ENCODE measurements around the gene PCAT6. TPM values are rescaled to one million over a fixed set of nuclear protein-coding genes. Genes with fewer than 3 reads are reported as not detected.
"Not testable (repeated sequence)": the region's sequence is repeated elsewhere in the genome, so short reads cannot be mapped to it uniquely, and the experiment has no call there.

Gene PCAT6
- polyA plus RNA-seq, result 1 to 10 TPM; 1.3 to 1.8 (median 1.8) TPM

DNA sequence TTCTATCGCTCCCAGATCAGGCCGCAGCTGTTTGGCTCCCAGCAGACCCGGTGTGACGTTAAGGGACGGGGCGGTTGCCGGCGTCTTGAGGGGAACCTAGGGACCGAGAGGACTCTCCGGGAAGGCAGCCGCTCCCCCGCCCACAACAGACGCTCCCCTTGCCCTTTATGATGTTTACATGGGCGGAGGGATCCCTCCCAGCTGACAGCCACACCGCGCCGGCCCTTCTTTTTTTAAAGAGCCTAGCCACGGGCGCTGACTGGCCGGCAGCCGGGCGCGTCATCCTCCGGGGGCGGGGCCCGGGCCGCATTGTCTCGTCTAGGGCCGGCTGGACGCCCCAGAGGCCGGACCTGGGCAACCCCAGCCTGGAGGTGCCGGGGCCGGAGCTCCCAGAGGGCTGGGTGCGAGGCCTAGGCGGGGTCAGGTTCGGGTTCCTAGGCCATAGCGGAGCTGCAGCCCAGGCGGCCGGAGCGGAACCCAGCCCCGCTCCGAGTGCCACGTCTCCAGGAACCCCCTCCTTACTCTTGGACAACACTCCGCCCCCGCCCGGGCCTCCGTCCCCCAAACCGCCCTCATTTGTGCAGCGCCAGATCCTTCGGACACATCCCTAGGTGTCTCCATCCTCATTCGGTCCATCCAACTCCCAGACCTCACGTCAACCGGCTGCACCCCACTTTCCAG is at the start of gene PCAT6:
Gene PCAT6 (plus strand): TSS at position 340 of the 681 bp plus-strand sequence.
- H3K27ac ChIP-seq (ENCODE audit: low read depth, low read length), result no peak within 1 kb of the TSS
- 0% methylated on average over 52 to 53 of the region's 53 CpGs for WGBS, 3 donors

DNA sequence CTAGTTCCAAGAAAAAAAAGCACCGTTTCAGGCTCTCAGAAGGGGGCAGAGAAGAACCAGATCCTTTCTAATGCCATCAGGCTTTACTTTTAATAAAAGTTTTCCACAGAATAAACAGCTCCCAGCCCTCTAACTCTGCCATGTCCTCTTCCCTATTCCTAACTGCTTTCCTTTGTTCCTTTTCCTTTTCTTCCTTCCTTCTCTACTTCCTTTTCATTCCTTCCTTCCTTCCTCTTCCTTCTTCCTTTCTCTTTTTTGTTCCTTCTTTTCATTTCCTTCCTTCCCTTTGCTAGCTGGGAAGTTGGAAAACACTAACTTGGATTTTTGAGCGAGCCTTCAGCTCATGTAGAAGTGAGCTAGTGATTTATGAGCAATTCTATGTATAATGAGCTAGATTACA is 48.7 kb upstream of the PCAT6 start:
- 58 to 68% (median 63%) methylated on average over 2 of the region's 2 CpGs for WGBS, 3 donors
- no peak overlapping the region for H3K27ac ChIP-seq (ENCODE audit: low read depth, low read length)

DNA sequence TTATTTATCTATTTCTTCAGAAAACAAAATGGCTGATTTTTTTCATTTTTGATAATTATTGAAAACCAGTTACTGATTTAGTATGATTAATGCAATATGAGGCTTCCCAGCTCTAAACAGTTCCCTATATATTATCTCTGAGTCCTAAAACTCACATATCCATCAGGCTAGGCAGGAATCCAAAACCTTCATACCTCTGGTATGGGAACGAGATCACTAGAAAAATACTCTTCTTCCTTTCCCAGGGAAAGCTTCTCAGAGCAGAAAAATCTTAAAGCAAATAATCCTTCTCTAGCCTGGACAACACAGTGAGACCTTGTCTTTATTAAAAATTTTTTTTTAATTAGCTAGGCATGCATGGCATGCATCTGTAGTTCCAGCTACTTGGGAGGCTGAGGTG is 45.0 kb upstream of the PCAT6 start:
- H3K27ac ChIP-seq (ENCODE audit: low read depth, low read length), result no peak overlapping the region
- WGBS, 3 donors, result 85 to 95% (median 90%) methylated on average over 1 of the region's 1 CpG

DNA sequence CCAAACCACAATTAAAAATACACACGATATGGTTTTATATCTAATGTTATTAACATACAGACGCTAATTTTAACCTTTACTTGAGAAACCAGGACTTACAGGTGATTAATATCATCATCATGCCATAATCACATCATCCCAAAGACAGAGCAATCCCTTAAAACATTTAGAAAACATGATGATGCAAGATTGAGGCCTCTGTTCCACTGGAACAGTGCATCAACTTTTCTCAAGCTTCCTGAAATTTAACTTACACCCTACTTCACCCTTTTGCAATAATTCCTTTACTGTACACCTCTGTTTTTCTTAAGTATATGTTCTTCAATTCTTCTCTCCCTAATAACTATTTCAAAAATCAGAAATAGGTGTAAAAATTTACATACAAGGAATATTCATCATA is 40.6 kb upstream of the PCAT6 start:
- 85 to 93% (median 92%) methylated on average over 2 of the region's 2 CpGs for WGBS, 3 donors
- H3K27ac ChIP-seq (ENCODE audit: low read depth, low read length), result no peak overlapping the region

DNA sequence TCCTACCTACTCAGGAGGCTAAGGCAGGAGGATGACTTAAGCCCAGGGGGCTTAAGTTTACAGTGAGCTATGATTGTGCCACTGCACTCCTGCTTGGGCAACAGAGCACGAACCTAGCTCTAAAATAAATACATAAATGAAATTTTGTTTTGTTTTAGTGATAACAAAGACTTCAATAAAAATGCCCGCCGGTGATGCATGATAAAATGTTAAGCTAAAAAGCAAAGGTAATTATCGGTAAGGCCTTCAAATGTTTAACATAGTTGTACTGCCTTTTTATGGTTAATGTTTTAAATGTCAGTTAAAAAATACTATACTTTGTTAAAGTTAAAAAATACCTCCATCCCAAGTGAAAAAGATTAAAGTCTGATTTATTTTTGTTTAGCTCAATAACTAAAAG is 29.6 kb upstream of the PCAT6 start:
- no peak overlapping the region for H3K27ac ChIP-seq (ENCODE audit: low read depth, low read length)
- WGBS, 3 donors, result 34 to 84% (median 74%) methylated on average over 4 of the region's 4 CpGs

DNA sequence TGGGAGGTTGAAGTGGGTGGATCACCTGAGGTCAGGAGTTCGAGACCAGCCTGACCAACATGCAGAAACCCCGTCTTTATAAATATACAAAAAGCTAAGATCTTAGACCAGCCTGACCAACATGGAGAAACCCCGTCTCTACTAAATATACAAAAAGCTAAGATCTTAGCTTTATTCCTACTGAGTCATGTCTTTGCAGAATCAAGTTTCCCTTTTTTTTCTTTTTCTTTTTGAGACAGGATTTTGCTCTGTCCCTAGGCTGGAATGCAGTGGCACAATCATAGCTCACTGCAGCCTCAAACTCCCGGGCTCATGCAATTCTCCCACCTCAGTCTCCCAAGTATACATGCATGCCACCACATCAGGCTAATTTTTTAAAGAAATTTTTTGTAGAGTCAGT is 23.9 kb upstream of the PCAT6 start:
- WGBS, 3 donors, result 80 to 84% (median 83%) methylated on average over 4 of the region's 4 CpGs
- no peak overlapping the region for H3K27ac ChIP-seq (ENCODE audit: low read depth, low read length)

DNA sequence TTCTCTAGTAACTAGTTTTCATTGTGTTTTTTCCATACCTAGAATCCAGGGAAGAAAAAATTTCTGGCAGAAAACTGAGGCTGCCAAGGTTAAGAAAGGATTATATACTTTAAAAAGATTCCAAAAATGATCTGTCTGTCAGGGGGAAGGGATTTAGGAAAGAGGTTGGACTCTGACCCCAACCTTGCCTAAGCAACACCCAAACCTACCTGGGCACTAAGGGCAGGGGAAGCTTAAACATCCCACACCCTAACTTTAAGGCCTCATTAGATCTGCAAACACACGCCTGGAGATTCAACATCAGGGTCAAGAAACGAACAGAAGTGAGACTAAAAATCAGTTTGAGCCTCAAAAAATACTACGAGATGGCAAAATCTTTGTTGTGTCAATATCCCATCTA is 22.0 kb upstream of the PCAT6 start:
- 58 to 86% (median 77%) methylated on average over 3 of the region's 3 CpGs for WGBS, 3 donors
- no peak overlapping the region for H3K27ac ChIP-seq (ENCODE audit: low read depth, low read length)

DNA sequence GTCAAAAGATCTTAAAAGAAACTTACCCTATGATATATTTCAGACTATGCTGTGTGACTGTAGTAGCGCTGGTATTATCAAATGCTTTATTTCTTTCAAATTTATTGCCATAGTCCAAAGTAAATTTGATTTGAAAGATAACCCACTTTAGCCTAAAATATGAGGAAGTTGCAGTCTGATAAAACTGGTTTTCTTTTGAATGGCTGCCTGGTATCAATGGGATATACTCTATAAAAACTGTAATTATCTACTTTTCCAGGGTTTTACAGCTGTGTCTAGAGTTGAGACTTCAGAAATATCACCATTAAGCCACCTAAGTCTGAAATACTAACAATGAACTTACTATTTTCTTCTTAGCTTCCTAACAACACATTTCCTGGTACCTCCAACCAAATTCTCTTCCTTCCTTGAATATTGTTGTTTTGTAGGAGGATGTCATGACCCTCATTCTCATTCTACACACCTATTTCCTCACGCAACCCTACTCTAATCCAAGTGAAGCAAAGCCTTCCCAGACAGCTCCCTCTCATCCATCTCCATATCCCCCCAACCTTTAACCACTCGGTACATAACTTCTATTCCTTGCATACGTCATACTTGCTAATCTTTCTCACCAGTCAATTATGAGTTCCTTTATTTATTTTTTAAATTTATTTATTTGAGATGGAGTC is 19.5 kb upstream of the PCAT6 start:
- H3K27ac ChIP-seq (ENCODE audit: low read depth, low read length), result no peak overlapping the region
- 68 to 76% (median 75%) methylated on average over 4 of the region's 4 CpGs for WGBS, 3 donors

DNA sequence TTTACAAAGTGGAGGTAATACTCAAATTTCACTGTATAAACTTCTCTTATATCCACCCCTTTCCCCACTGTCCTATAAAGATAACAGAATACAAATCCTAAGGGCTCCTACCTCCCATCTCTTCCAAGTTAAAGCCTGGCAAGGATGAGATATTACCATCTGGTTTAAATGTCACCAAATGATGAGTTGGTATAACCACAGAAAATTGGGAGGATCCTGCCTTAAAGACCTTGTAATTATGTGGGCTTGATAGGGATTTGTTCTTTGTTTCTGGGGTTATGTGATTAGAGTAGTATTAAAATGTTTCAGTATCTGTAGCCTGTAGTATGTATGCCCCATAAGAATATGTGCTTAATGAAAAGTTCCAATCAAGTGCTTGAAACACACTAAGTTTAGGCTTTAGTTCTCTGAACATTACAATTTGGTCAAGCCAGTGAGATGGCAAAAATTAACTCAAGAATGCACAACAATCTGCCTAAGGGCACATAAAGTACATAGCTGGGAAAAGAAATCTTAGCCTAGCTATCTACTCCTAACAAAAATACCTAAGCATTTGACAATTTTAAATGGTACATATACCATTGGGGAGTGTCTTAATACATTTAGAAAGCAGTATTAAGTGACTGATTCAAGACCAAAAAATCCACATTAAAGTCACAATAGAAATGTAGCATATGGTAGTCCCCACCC is 16.6 kb upstream of the PCAT6 start:
- no peak overlapping the region for H3K27ac ChIP-seq (ENCODE audit: low read depth, low read length)

DNA sequence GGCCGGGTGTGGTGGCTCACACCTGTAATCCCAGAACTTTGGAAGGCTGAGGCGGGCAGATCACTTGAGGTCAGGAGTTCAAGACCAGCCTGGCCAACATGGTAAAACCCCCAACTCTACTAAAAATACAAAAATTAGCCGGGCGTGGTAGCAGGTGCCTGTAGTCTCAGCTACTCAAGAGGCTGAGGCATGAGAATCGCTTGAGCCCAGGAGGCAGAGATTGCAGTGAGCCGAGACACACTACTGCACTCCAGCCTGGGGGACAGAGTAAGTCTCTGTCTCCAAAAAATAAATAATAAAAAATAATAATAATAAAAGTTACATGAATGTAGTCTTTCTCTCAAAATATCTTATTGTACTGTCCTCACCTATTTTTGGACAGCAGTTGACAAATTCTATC is 15.8 kb upstream of the PCAT6 start:
- H3K27ac ChIP-seq (ENCODE audit: low read depth, low read length), result not testable (repeated sequence)
- WGBS, 3 donors, result 86 to 99% (median 92%) methylated on average over 6 of the region's 6 CpGs

DNA sequence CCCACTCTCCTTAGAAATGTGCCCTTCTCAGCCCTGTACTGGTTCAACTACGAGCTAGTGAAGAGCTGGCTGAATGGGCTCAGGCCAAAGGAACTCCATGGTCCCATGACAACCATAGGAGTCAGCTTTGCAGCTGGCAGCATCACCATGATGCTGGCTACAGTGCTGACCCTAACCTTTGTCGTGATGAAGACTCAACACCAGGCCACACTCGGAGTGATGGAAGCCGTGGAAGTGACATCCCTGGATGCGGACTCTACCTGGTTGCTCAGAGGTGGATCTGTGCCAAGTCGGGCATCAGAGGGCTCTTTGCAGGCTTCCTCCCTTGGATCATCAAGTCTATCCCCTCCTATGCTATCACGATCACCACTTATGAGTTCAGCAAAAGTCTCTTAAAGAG is 14.1 kb upstream of the PCAT6 start:
- WGBS, 3 donors, result 91 to 96% (median 92%) methylated on average over 7 of the region's 7 CpGs
- no peak overlapping the region for H3K27ac ChIP-seq (ENCODE audit: low read depth, low read length)

DNA sequence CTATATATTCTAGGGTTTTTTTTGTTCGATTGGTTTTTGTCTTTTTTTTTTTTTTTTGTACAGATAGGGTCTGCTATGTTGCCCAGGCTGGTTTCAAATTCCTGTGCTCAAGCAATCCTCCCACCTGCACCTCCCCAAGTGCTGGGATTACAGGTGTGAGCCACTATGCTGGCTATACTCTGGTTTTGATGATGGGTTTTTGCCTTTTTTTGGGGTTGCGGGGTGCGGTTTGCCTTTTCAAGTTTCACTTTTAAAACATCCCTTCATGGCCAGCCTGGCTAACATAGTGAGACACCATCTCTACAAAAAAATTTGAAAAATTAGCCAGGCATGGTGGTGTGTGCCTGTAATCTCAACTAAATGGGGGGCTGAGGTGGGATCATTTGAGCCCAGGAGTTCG is 12.5 kb upstream of the PCAT6 start:
- no peak overlapping the region for H3K27ac ChIP-seq (ENCODE audit: low read depth, low read length)
- WGBS, 3 donors, result 91 to 94% (median 93%) methylated on average over 4 of the region's 4 CpGs

DNA sequence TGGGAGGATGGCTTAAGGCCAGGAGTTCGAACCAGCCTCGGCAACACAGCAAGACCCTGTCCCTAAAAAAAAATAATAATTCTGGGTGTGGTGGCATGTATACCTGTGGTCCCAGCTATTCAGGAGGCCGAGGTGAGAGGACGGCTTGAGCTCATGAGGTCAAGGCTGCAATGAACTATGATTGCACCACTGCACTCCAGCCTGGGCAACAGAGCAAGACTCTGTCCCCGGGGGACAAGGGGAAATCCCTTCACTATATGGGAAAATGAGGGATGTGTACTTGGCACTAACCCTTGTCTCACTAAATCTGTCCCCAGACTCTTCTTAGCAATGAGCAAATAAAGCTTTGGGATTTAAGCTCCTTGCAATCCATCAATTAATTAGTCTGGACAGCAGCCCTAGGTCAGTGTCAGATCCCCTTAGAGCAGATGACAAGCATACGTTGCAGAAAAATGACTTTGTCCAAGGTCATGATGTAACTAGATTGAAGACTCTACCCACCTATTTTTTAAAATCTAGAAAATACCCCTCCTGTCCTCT is 11.9 kb upstream of the PCAT6 start:
- 60 to 72% (median 70%) methylated on average over 6 of the region's 6 CpGs for WGBS, 3 donors
- no peak overlapping the region for H3K27ac ChIP-seq (ENCODE audit: low read depth, low read length)

DNA sequence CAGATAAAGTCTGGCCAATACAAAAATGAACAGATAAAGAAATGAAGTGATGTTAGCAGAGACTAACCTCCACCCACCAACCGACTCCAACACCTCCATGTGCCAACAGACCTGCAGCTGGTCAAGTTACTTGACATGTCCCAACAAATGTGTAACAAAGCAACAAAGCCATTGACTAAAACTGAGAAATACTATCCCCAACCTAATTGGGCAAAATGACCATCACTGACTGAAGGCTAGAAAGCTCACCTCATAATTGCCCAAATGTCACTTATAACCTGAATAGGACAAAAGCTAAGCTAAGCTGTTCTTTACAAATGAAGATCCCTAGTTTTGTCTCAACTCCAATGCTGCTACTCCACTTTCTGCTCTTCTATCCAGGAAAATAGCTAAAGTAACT is 10.0 kb upstream of the PCAT6 start:
- WGBS, 3 donors, result 83 to 90% (median 83%) methylated on average over 1 of the region's 1 CpG
- H3K27ac ChIP-seq (ENCODE audit: low read depth, low read length), result no peak overlapping the region

DNA sequence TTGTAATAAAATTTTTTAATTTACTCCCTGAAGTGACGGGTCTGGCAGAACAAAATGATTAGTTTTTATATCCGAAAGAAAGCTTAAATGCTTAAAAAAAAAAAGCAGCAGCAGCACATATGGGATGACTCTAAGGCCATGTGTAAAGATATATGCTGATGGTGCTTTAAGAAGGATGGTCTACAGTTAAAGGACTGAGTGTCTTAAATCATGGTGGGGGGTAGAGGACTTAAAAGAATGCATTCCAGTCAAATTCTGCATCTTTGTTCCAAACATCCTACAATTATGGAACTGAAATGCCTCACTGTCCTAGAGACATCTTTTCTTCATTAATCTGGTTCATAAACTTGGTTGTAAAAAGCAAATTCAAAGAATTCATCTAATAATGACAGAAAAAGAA is 9.6 kb upstream of the PCAT6 start:
- WGBS, 3 donors, result 93 to 97% (median 94%) methylated on average over 2 of the region's 2 CpGs
- no peak overlapping the region for H3K27ac ChIP-seq (ENCODE audit: low read depth, low read length)

DNA sequence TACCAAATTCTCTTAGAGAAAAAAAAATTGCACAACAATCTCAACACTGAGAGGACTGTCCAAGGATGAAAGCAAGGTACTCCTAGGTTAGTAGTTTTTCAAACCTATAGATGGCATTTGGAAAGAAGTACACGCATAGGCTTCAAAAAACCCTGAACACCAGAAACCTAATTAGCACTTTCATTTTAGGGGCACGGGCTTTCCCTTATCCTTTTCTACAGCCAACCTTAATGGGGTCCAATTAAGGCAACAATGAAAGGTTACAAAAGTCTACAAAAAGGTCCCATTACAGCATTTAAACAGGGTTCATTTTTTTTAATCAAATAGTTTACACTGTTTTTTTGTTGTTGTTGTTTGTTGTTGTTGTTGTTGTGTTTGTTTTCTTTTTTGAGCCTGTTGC is 8.7 kb upstream of the PCAT6 start:
- H3K27ac ChIP-seq (ENCODE audit: low read depth, low read length), result no peak overlapping the region
- WGBS, 3 donors, result 64 to 85% (median 74%) methylated on average over 2 of the region's 2 CpGs

DNA sequence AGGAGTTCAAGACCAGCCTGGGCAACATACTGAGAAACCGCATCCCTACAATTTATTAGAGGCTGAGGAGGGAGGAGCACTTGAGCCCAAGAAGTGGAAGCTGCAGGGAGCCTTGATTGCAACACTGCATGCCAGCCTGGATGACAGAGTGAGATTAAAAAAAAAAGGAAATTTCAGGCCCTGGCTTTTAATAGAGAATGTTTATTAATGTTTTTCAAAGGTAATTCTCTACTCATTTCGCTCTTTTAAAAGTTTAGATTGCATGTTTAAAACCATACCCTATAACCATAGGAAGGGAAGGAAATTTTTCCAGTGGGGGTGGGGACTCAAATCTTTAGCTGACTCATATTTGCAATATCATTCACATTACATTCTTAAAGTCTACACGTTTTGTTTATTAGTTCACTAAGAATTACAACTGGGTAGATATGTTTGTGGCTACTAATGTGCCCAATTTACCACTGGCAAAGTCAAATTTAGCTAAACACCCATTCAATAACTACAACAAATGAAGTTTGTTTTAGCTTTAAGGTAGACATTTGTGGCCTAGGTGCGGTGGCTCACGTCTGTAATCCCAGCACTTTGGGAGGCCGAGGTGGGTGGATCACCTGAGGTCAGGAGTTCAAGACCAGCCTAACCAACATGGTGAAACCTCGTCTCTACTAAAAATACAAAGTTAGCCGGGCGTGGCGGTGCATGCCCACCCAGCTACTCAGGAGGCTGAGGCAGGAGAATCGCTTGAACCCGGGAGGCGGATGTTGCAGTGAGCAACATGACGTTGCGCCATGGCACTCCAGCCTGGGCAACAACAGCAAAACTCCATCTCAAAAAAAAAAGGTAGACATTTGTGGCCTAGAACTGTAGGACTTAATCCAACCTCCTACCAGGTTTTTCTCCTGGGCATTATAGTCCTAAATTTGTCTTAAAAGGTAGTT is 7.5 kb upstream of the PCAT6 start:
- WGBS, 3 donors, result 70 to 90% (median 76%) methylated on average over 15 of the region's 15 CpGs
- no peak overlapping the region for H3K27ac ChIP-seq (ENCODE audit: low read depth, low read length)

DNA sequence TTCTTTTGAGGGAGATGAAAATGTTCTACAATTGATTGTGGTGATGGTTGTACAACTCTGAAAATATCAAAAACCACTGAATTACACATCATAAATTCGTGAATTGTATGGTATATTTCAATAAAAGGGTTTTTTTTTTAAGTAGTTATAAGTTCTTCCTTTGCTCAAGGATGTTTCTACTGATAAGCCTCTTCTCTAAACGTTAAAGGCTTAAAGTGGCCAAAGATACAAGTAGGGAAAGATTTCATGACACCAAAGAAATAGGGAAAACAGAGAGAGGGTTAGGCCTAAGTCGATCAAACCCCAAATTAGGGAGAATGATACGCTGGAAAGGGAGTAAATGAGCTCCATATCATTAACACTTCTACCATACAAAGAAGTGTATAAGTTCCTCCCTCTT is 6.6 kb upstream of the PCAT6 start:
- WGBS, 3 donors, result 65 to 66% (median 66%) methylated on average over 4 of the region's 4 CpGs

More for the DNA sequence above, 6.6 kb upstream of the PCAT6 start:
- H3K27ac ChIP-seq (ENCODE audit: low read depth, low read length), result no peak overlapping the region

Measured in adipose tissue (tissue), 3 donors.